Stimulated activated CD4-positive, alpha-beta T cell treated with anti-CD3 and anti-CD28 coated beads, Interleukin-12 subunit alpha, Interleukin-12 subunit beta, amount 100 ng/mL, for 24 hours (primary cell): Measurements from ENCODE around the gene MBP.

Source experiments
- DNase-seq, 2 experiments: peaks; one replicate each; pipeline ENCODE4 v3.0.0-alpha.2; 2020; ENCODE audit warnings: low read depth in 2 of 2

The MBP gene

DNA sequence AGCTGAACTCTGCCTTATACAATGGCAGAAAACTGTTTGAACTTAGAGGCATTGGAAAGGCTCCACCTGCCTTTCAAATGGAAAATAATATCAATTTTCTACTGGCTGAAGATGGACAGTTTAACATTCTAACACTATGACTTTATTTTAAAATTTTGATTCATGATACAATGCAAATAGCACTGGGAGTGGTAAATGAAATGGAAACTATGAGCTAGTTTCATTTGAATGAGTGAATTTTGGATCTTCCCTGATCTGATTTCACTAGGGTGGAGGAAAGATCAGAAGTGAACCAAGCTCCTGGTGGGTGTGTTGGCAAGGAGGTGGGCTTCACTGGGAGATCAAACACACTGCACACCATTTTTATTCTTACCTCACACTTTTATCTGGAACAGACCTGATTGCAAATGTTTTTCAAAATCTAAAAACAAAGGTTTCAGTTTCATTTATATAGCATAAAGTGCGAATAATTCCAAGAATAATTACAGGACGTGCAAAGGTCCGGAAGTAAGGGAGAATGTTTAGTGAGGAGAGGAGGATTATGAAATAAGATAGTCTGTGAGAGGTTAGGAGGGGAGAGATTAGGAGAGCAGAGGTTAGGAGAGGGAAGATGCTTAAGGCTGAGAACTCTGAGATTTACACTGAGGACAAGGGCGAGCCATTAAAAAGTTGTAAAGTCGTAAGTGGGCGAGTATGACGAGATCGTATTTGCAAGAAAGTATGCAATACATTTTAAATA is 18.6 kb upstream of the MBP start:
- DNase-seq: no peak

DNA sequence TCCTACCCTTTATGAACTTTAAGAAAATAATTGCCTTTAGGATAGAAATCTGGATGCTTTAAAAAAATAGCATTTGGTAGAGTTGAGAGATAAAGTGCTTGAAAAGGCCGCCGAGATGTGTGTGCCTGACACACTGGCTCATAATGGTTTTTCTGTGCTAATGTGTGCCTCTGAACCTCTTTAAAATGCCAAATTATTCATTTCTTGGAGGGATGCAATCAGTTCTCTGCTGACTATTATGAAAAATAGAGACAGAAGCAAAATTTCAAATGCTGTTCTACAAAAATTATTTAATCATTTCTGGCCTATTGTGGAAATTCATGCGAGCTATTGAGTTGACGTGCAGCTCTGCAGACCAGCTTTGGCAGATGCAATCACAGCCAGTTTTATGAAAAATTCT is 18.0 kb upstream of the MBP start:
- DNase-seq: no peak

DNA sequence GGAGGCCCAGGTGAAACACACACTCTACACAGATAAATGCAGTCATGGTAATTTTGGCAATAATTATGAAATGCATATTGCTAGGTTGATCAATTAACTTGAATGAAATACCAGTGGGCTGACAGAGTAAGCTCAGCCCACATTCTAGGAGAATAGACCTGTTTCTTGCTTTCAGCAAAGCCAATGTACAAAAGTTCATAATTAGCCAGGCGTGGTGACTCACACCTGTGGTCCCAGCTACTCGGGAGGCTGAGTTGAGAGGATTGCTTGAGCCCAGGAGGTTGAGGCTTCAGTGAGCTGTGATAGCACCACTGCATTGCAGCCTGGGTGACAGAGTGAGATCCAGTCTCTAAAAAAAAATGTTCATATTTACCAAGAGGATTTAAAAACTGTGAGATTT is 15.7 kb upstream of the MBP start:
- DNase-seq: no peak

DNA sequence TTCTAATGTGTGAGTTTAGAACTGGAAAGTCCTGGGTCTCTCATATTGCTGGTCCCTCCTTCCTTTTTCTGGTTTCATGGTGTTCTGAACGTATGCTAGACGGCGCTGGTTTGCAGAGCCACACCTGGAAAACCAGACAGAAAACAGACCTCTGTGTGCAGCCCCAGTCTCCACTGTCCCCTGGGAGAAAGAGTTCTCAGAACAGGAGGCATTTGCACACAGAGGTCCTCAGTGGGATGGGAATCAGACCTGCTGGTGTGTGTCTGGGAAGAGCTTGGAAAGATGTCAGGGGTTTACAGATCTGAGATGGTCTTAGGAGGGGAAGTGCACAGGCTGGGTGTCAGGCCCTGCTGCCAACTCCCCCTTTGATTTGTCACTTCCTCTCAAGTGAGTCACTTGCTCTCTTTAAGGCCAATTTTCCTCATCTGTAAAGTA is 14.9 kb upstream of the MBP start:
- DNase-seq: no peak

GRCh38 chr18:77146249-77147080 is 13.9 kb upstream of the MBP start:
- no peak for DNase-seq

DNA sequence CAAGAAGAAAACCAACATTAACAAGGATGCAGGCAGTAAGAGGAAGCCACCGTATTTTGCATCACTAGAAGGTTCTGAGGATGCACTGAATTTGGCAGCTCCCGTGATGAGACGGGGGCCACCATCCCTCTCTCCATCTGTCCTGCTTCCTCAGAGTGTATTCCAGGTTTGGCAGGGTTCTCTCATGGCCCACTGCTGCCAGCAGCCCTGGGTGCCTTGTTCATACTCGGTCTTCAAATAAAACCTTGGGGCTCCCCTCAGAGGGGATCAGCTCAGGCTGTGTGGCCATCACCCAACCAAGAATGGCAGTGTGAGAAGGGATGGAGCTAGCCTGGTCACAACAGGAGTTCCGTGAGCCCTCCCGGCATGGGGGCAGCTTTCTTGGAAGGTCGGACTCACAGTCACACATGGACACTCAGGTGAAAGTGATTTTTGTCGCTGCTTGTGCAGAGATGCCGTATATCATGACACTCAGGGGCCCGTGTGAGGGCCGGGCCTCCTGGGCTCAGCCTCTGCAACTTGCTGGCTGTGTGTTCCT is 12.8 kb upstream of the MBP start:
- DNase-seq: no peak

DNA sequence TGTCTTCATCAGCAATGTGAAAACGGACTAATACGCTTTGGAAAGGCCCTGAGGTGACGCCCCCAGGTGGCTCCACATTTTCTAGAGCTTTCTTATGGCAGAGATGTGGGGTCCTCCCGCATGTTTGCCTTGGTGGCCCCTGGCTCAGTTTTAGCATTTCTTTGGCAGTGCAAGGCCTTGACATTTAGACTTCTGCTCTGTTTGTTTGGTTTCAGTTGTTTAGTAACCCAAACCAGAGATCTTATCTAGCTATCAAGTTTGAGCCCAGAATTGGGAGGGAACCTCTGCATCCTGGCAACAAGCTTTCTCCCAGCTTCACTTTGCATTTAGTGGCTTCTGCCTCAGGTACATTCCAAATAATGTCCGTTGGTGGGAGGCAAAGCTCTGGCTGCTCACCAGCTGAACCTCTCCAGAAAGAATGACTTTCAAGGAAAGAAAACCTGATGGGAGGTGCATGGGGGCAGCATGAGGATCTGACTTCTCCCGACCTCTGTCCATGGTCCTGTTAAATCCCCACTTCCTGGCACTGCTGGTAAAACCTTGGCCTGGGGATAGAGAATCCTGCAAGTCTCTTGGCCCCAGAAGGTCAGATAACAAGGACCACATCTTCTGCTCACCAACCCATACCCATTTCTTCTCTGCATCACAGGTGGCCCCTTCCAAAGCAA is 12.0 kb upstream of the MBP start:
- no peak for DNase-seq

DNA sequence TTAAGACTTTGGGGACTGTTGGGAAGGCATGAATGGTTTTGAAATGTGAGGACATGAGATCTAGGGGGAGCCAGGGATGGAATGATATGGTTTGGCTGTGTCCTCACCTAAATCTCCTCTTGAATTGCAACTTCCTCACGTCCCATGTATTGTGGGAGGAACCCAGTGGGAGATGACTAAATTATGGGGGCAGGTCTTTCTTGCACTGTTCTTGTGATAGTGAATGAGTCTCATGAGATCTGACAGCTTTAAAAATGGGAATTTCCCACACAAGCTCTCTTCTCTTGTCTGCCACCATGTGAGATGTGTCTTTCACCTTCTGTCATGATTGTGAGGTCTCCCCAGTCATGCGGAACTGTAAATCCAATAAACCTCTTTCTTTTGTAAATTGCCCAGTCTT is 11.5 kb upstream of the MBP start:
- DNase-seq: no peak

- no peak for DNase-seq
Measured at GRCh38 chr18:77143196-77143595, 10.6 kb upstream of the MBP start.

DNA sequence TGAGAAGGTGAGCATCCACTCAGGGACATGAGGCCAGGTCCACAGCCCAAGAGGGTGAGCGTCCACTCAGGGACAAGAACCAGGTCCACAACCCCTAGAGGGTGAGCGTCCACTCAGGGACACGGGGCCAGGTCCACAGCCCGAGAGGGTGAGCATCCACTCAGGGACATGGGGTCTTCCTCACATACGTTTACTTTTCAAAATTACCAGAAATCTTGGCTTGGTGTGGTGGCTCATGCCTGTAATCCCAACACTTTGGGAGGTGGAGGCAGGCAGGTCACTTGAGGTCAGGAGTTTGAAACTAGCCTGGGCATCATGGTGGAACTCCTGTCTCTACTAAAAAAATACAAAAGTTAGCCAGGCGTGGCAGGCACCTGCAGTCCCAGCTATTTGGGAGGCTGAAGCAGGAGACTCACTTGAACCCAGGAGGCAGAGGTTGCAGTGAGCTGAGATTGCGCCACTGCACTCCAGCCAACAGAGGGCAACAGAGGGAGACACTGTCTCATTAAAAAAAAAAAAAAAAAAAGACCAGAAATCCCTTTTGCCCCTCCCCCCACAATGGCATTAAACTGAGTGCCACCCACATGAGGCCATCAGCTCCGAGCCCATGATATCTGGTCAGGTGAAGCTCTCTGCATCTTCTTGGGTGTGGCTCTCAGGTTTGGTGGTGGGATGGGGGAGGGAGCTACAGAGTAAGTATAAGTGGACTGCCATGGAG is 9.0 kb upstream of the MBP start:
- no peak for DNase-seq

DNA sequence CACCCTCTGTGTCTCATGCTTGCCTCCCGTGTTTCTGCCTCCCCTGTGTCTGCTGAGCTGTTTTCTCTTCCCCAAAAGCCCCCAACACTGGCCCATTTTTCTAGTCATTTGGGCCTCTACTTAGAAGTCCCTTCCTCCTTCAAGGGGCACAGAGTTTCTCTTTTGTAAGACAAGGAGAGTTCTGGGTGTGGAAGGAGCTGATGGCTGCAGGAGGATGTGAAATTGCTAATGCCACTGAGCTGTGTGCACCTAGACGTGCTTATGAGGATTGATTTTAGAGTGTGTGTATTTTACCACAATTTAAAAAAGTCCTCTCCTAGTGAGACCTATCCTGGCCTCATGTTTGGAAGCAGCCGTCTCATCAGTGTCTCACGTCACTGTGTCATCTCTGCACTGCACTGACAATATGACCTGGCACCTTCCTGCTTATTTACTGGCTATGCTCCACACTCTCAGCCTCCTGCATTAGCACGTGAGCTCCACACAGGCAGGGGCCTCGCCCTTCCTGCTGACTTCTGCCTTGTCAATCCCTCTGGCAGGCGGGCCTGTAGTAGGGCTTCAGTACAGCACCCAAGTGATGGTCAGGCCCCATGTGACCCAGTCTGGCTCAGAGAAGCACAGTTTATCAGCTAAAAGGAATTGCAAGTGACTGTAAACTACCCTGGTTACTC is 8.0 kb upstream of the MBP start:
- no peak for DNase-seq

DNA sequence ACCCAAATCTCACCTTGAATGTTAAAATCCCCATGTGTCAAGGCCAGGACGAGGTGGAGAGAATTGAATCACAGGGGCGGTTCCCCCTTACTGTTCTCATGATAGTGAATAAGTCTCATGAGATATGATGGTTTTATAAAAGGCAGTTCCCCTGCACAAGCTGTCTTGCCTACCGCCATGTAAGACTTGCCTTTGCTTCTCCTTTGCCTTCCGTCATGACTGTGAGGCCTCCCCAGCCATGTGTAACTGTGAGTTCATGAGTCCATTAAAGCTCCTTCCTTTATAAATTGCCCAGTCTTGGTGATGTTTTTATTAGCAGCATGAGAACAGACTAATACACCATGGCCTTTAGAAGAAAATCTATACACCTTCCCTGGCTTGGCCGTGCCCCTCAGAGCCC is 7.4 kb upstream of the MBP start:
- DNase-seq: no peak

GRCh38 chr18:77139619-77140018 is 7.0 kb upstream of the MBP start:
- no peak for DNase-seq

DNA sequence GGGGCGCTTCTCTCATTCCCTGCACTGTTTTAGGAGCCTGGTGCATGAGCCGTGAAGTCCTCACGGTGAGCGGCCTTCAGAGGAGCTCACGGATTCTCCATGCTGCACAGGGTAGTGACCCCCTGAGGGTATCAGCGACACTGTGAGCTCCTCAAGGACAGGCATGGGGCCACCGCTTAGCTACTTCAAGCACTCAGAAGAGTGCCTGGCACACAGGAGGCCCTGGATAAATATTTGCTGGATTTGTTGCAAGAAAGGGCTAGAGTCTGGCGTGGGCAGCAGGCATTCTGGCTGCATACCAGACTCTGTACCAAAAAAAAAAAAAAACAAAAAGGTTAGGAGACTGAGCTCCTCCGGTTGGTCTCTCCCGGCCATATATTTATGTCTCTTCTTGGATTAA is 5.7 kb upstream of the MBP start:
- DNase-seq: no peak

GRCh38 chr18:77137851-77138250 is 5.3 kb upstream of the MBP start:
- DNase-seq: no peak

DNA sequence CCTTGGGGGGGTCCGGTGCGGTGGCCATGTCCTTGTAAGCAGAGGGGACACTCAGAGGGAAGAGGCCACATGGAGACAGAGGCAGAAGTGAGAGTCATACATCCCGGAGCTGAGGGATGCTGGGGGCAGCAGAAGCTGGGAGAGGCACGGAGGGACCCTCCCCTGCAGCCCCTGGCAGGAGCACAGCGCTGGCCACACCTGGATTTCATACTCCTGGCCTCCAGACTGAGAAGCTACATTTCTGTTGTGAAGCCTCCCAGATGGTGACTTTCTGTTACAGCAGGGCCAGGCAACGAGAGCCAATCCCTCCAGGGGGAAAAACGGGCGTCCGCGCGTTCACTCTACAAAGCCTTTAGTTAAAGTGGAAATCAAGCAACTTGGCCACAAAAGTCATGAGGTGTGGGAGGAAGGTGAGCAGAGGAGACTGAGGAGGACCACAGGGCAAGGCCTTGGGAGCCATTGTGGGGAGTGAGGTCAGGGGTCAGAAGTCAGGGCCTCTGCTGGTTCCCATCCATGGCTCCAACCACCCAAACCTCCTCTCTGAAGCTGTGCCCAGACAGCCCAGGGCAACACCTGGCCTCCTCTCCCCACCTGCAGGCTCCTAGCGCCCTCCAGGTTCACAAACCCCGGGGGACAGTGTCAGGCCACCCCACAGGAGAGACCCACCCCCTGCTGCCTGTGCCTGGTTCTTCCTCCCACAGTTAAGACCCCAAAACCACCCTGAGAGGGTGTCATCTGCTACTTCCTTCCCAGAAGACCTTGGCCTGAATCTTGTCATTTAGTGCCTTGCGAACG is 4.5 kb upstream of the MBP start:
- no peak for DNase-seq

GRCh38 chr18:77136076-77136718 is 3.6 kb upstream of the MBP start:
- no peak for DNase-seq

DNA sequence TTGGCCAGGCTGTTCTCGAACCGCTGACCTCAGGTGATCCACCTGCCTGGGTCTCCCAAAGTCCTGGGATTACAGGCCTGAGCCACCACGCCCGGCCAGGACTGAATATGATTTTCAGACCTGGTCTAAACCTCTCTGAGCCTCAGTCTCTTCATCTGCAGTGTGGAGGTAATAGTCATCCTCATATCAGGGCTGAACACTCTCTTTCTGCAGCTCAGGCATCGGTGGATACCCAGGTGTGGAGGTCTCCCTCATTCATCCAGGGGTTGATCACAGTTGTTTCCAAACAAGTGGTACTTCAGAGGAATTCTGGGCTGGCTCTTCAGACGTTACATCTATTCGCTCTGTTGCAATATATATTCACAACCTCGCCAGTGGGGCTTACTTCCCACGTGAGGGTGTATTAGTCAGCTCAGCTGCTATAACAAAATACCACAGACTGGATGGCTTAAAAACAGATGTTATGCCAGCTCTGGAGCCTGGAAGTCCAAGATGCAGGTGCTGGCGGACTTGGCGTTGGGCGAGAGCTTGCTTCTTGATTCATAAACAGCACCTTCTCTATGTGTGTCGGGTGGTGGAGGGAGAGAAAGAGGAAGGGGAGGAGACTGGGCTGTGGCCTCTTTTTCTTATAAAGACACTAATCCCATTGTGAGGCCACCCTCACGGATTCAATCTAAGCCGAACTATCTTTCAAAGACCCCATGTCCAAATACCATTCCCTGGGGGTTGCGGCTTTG is 2.9 kb upstream of the MBP start:
- DNase-seq: no peak

GRCh38 chr18:77134611-77135010 is 2.0 kb upstream of the MBP start:
- DNase-seq: no peak
